HCT116 (cell line): ENCODE results near the gene UNC45A.

Source experiments
- CTCF ChIP-seq, 3 experiments: fragments of 200-600 bp in 1 of 3; sonication (generic) in 1 of 3; IDR thresholded peaks in 2 of 3; conservative IDR thresholded peaks in 1 of 3; 2 replicates each; pipeline ENCODE4 v1.5.1; 2012 to 2017; ENCODE audit warnings: low read depth in 2 of 3, low read length in 2 of 3, antibody characterized with exemption in 1 of 3, borderline replicate concordance in 1 of 3, control low read depth in 1 of 3, mild to moderate bottlenecking in 1 of 3, mixed read lengths in 1 of 3, mixed run types in 1 of 3, moderate library complexity in 1 of 3; ENCODE audit not compliant: insufficient read depth in 1 of 3
- POLR2A ChIP-seq: IDR thresholded peaks from 2 replicates; pipeline ENCODE4 v1.7.0; 2011; ENCODE audit warnings: borderline replicate concordance; ENCODE audit not compliant: insufficient read depth, insufficient read length; ENCODE audit errors: extremely low read depth

- TF ChIP-seq CTCF (IDR thresholded peaks at IDR 0.05 in 2 of 3, conservative IDR thresholded peaks at IDR 0.05 in 1 of 3; ENCODE audit: borderline replicate concordance in 1 of 3, insufficient read depth in 1 of 3, low read depth in 2 of 3, low read length in 2 of 3) (no peak), POLR2A (no peak)
Observed at GRCh38 chr15:90942354-90943120, 7.5 kb downstream of the UNC45A start.
